Fibroblast of lung (primary cell): ENCODE data around the gene PSMC5. TPM values are rescaled to one million over a fixed set of nuclear protein-coding genes. Genes with fewer than 3 reads are reported as not detected.

ENCODE experiments used
- DNase-seq, 2 donors: peaks; one replicate each; pipeline versions ENCODE4 v3.0.0 to v3.0.0-alpha.2; 2010; ENCODE audit warnings: low read depth in 2 of 2
- H2AFZ ChIP-seq: 2 replicates; pipeline ENCODE4 v1.5.1; 2012; ENCODE audit warnings: low read length, control low read depth, inconsistent platforms
- H3K27ac ChIP-seq: 2 replicates; pipeline ENCODE4 v1.5.1; 2011; ENCODE audit warnings: low read length, control low read depth; ENCODE audit not compliant: insufficient read depth
- H3K27me3 ChIP-seq: 2 replicates; pipeline ENCODE4 v1.5.1; 2011; ENCODE audit warnings: mild to moderate bottlenecking, low read length; ENCODE audit not compliant: control insufficient read depth, insufficient read depth
- H3K36me3 ChIP-seq: 2 replicates; pipeline ENCODE4 v1.5.1; 2011; ENCODE audit warnings: low read length; ENCODE audit not compliant: control insufficient read depth, insufficient read depth
- H3K4me1 ChIP-seq: 2 replicates; pipeline ENCODE4 v1.5.1; 2011; ENCODE audit warnings: low read length; ENCODE audit not compliant: control insufficient read depth, insufficient read depth; ENCODE audit errors: extremely low read depth
- H3K4me2 ChIP-seq: 2 replicates; pipeline ENCODE4 v1.5.1; 2011; ENCODE audit warnings: low read length, control low read depth; ENCODE audit not compliant: insufficient read depth; ENCODE audit errors: extremely low read depth
- H3K4me3 ChIP-seq, 4 experiments: fragments of 200-600 bp in 1 of 4; sonication (generic) in 1 of 4; replicated peaks in 1 of 4; 2 replicates each; pipeline ENCODE4 v1.5.1; 2011 to 2016; ENCODE audit warnings: low read length in 4 of 4, low read depth in 3 of 4, mild to moderate bottlenecking in 3 of 4, control low read depth in 2 of 4, inconsistent platforms in 1 of 4, mixed read lengths in 1 of 4; ENCODE audit not compliant: insufficient read depth in 1 of 4; ENCODE audit errors: control extremely low read depth in 1 of 4
- H3K79me2 ChIP-seq: 2 replicates; pipeline ENCODE4 v1.5.1; 2012; ENCODE audit warnings: mild to moderate bottlenecking, low read length, inconsistent platforms; ENCODE audit not compliant: control insufficient read depth, insufficient read depth
- H3K9ac ChIP-seq: 2 replicates; pipeline ENCODE4 v1.5.1; 2011; ENCODE audit warnings: mild to moderate bottlenecking, low read length, control low read depth; ENCODE audit not compliant: insufficient read depth
- H3K9me3 ChIP-seq: 2 replicates; pipeline ENCODE4 v1.5.1; 2012; ENCODE audit warnings: low read depth, low read length; ENCODE audit not compliant: control insufficient read depth, insufficient read depth
- H4K20me1 ChIP-seq: 2 replicates; pipeline ENCODE4 v1.5.1; 2011; ENCODE audit warnings: low read length; ENCODE audit not compliant: control insufficient read depth, insufficient read depth; ENCODE audit errors: extremely low read depth
- EZH2 ChIP-seq: IDR thresholded peaks from 2 replicates; pipeline ENCODE4 v1.5.1; 2012; ENCODE audit warnings: low read length, control low read depth, mild to moderate bottlenecking; ENCODE audit errors: missing control alignments
- polyA plus RNA-seq, 2 donors: library from polyadenylated mRNA; depleted of rRNA in 1 of 2; stranded (reverse) in 1 of 2; unstranded in 1 of 2; fragments of >200 nt; gene quantifications; 2 replicates each; pipeline ENCODE4 v1.2.1, GENCODE V29; 2011 to 2012; ENCODE audit warnings: missing spikeins in 1 of 2
- total RNA-seq: library from RNA; depleted of rRNA; stranded (reverse); fragments of >200 nt; gene quantifications from 2 replicates; pipeline ENCODE4 v1.2.1, GENCODE V29; 2014
- TF ChIP-seq, protein P1 (sequence below), 2 donors: IDR thresholded peaks in 1 of 2; conservative IDR thresholded peaks in 1 of 2; 1 replicate in 1 of 2; 2 replicates in 1 of 2; pipeline ENCODE4 v1.5.1; 2011 to 2012; ENCODE audit warnings: low read length in 2 of 2, control low read depth in 1 of 2, inconsistent platforms in 1 of 2, low read depth in 1 of 2, mild to moderate bottlenecking in 1 of 2

Gene PSMC5
- total and polyA plus RNA-seq, 2 donors (not counting 1 experiment from before 2014, with no cell fraction given): 66.9 to 216 TPM

DNA sequence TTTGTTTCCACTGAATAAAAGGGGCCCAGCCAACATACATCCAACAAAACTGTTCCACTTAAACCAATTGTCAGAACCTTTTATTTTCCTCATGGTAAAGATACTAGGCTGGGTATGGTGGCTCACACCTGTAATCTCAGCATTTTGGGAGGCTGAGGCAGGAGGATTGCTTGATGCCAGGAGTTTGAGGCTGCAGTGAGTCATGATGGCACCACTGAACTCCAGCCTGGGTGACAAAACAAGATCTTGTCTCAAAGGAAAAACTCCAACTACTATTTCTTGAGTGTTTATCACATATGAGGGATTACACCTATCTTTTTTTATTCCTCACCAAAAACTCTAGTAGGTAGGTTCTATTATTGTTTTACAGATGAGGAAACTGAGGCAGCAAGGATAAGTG, 4.7 kb upstream of the PSMC5 start:
- H3K27me3 ChIP-seq: no peaks in the 10 kb centered on the region
- TF ChIP-seq EZH2: no peak
- TF ChIP-seq, protein P1, sequence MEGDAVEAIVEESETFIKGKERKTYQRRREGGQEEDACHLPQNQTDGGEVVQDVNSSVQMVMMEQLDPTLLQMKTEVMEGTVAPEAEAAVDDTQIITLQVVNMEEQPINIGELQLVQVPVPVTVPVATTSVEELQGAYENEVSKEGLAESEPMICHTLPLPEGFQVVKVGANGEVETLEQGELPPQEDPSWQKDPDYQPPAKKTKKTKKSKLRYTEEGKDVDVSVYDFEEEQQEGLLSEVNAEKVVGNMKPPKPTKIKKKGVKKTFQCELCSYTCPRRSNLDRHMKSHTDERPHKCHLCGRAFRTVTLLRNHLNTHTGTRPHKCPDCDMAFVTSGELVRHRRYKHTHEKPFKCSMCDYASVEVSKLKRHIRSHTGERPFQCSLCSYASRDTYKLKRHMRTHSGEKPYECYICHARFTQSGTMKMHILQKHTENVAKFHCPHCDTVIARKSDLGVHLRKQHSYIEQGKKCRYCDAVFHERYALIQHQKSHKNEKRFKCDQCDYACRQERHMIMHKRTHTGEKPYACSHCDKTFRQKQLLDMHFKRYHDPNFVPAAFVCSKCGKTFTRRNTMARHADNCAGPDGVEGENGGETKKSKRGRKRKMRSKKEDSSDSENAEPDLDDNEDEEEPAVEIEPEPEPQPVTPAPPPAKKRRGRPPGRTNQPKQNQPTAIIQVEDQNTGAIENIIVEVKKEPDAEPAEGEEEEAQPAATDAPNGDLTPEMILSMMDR (conservative IDR thresholded peaks at IDR 0.05 in 1 of 2, IDR thresholded peaks at IDR 0.05 in 1 of 2; ENCODE audit: low read depth in 1 of 2, low read length in 2 of 2): no peak
- no peaks in the 10 kb centered on the region for H3K9me3 ChIP-seq
- no peak overlapping the region for H3K4me2 ChIP-seq
- no peaks in the 10 kb centered on the region for H4K20me1 ChIP-seq
- H3K79me2 ChIP-seq: peaks cover 25% of the 10 kb centered on the region
- H3K4me3 ChIP-seq: no peak overlapping the region
- DNase-seq: no peak
- no peak overlapping the region for H3K9ac ChIP-seq
- H3K27ac ChIP-seq: no peak overlapping the region
- H2AFZ ChIP-seq: no peak overlapping the region
- peaks cover 5% of the 10 kb centered on the region for H3K4me1 ChIP-seq
- H3K36me3 ChIP-seq: peaks cover 50% of the 10 kb centered on the region

DNA sequence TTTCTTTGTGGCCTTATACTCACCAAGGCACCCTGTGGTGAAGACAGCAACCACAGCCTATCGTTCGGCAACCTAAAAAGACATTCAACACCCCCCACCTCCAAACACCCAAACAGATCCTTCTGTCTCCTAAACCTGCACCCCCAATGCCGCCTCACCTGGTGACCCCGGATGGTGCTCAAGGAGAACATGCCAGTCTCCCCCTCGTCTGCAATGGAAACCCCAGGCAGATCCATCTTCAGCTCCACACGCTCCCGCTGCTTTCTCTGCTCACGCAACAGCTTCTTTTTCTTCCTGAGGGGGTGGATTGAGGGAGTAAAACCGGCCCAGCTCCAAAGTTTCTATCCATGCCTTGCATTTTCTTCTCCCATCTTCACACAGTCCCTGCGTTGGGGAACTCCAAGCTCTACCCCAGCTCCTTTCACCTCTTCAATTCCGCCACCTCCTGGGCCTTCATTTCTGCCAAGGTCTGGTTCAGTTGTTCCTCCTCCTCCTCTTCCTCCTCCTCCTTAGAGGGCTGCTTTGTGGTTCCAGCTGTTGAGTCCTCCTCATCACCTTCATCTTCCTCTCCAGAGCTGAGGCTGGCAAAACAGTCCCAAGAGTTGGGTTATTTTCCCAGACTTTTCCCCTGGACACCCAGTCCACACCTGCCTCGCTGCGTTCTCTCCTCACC, 3.4 kb upstream of the PSMC5 start:
- Histone ChIP-seq H3K27ac (no peak overlapping the region), H3K36me3 (peaks cover 41% of the 10 kb centered on the region), H3K79me2 (peaks cover 37% of the 10 kb centered on the region), H4K20me1 (no peaks in the 10 kb centered on the region), H3K9ac (no peak overlapping the region), H2AFZ (no peak overlapping the region), H3K27me3 (no peaks in the 10 kb centered on the region), H3K4me2 (no peak overlapping the region), H3K4me3 (no peak overlapping the region), H3K9me3 (no peaks in the 10 kb centered on the region), H3K4me1 (peaks cover 5% of the 10 kb centered on the region)
- no peak for DNase-seq
- TF ChIP-seq EZH2: no peak
- TF ChIP-seq, protein P1 (conservative IDR thresholded peaks at IDR 0.05 in 1 of 2, IDR thresholded peaks at IDR 0.05 in 1 of 2; ENCODE audit: low read depth in 1 of 2, low read length in 2 of 2): no peak

DNA sequence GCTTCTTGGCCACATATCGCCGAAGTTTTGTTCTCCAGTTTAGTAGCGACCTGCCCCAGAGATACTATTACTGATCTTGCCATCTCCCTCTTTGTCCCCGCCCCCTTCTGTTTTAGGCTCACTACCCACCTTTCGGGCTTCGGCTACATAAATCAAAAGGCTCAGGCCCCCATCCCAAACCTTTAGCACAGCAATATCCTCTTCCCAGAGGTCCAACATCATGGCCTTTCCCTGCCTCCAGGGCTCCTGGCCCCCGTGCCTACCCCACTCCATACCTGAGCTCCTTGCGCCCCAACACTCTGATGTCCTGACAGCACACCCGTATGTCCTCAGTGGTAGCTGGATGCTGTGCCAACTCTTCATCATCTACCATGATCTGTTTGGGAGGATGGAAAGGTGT, 2.9 kb upstream of the PSMC5 start:
- Histone ChIP-seq H4K20me1 (no peaks in the 10 kb centered on the region), H2AFZ (no peak overlapping the region), H3K4me1 (peaks cover 8% of the 10 kb centered on the region), H3K36me3 (peaks cover 41% of the 10 kb centered on the region), H3K79me2 (peaks cover 43% of the 10 kb centered on the region), H3K9ac (no peak overlapping the region), H3K9me3 (no peaks in the 10 kb centered on the region), H3K4me2 (no peak overlapping the region), H3K27me3 (no peaks in the 10 kb centered on the region), H3K4me3 (no peak overlapping the region), H3K27ac (no peak overlapping the region)
- DNase-seq: no peak
- TF ChIP-seq, protein P1 (conservative IDR thresholded peaks at IDR 0.05 in 1 of 2, IDR thresholded peaks at IDR 0.05 in 1 of 2; ENCODE audit: low read depth in 1 of 2, low read length in 2 of 2): no peak
